ENCODE measurements around the gene ZNF532.

ZNF532 gene

GRCh38 chr18:58951986-58952702 lies 87.5 kb downstream of the ZNF532 start:
- no peak for DNase-seq

DNA sequence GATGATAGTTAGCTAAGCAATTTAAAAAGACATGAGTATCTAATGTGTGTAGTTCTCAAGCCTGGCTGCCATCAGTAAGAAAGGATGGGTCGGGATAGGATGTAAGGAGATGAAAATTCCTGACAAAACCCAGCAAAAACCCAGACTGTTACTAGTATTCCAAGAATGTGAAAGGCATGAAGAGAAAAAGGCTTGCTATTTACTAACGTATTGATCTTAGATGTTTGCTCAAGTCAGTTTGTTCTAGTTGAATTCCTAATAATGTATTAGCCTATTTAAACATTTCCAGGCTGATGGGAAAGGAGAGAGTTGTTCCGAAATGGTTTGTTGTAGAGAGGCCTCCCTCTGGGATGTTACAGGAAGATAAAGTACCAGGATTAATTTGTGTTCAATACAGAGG lies 88.2 kb downstream of the ZNF532 start:
- no peak for DNase-seq

DNA sequence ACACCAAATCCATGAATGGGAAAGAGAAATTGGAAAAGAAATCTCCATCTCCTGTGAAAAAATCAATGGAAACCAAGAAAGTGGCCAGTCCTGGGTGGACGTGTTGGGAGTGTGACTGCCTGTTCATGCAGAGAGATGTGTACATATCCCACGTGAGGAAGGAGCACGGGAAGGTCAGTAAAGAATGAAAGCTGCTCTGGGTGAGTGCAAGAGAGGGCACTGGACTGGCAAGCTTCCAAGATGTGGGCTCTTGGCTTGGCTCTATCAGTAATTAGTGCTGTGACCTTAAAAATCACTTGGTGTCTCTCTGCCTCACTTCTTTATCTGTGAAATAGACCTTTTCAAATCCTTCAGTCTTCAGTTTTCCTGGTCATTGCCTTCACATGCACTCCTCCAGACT lies 89.0 kb downstream of the ZNF532 start:
- DNase-seq, result no peak

GRCh38 chr18:58955001-58955400 lies 90.3 kb downstream of the ZNF532 start:
- no peak for DNase-seq

- no peak for DNase-seq
Measured at GRCh38 chr18:58955738-58956137, 91.1 kb downstream of the ZNF532 start.

DNA sequence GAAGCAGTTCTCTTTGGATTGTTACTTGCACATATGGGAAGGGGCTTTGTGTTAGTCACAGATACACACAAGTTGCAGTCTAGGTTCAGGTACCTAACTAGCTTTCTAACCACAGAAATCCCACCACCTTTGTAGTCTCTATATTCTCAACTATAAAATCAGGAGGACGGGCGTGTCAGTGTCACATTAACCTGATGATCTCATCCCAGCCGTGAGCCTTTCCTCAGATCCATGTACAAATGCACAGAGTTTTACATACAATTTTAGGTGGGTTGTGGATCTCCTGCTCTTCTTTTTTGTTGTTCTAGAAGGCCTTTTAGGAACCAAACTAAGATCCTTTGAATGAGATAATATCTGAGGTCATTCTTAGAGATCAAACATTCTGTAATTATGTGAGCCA lies 94.0 kb downstream of the ZNF532 start:
- DNase-seq, result no peak

- DNase-seq, result no peak
Measured at GRCh38 chr18:58960508-58960907, 95.8 kb downstream of the ZNF532 start.

DNA sequence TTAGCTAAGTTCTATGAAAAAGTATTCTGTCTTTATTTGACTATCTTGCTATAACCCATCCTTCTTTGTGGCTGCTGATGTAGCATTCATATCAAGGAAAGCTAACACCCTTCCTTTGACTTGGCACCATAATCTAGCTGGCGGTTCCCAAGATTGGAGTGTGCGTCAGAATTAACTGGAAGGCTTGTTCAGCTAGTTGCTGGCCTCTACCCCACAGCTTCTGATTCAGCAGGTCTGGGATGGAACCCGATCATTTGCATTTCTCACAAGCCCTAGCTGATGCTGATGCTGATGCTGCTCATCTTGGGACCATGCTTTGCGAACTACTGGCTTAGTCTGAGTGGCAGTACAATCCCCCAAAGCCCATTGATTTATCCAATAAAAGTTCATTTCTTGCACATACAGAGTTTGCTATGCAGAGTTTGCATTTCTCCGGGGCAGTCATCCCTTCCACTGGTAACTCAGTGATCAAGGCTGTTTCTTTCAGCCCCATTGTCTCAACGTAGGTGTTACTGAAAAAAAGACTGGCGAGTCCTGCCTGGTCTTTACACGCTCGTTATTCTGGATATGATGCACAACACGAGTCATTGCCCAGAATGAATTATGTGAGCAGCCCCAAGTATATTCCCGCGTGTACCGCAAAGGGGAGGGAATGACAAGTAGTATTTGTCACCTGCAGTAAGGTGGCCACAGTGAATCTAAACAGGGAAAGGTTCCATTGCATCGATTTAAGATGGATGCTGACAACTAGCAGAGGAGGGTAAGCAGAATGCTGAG lies 96.5 kb downstream of the ZNF532 start:
- DNase-seq, result no peak

DNA sequence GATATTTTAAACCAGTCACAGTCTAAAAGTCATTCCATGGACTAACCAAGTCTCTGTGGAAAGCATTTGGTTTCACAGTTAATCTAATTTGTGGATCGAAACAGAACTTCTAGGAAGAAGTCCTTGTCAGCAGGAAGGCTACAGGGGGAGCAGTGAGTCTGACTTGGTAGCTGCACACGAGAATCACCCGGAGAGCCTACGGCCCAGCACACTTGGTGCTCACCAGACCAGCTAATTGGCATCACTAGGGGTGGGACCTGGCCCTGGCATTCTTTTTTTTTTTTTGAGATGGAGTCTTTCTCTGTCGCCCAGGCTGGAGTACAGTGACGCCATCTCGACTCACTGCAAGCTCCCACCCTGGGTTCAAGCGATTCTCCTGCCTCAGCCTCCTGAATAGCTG lies 97.7 kb downstream of the ZNF532 start:
- no peak for DNase-seq

- no peak for DNase-seq
Measured at GRCh38 chr18:58965291-58966004, 100.8 kb downstream of the ZNF532 start.

- DNase-seq, result no peak
Measured at GRCh38 chr18:58966005-58966677, 101.5 kb downstream of the ZNF532 start.

- DNase-seq, result no peak
Measured at GRCh38 chr18:58966704-58967103, 102.0 kb downstream of the ZNF532 start.

DNA sequence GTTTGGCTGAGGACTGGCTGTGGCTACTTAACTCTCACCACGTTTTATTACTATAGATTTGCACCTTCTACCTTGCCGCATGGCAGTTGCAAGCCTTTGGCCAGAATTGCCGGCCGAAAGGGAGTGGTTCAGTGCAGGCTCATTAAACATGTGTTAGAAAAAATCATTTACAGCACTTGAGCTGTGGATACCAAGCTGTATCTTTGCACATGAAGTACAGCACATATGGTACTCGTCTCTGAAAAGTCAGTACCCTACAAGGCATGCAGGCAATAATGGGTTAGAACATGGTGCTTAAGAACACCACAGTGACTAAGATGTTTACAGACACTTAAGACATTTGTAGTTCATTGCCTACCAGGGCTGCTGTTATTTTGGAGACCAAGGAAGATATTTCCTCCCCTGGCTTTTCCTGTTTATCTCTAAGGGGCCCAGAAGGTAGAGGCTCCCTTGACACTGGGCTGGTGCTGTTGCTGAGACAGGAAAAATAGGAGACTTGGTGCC lies 103.1 kb downstream of the ZNF532 start:
- DNase-seq, result no peak

DNA sequence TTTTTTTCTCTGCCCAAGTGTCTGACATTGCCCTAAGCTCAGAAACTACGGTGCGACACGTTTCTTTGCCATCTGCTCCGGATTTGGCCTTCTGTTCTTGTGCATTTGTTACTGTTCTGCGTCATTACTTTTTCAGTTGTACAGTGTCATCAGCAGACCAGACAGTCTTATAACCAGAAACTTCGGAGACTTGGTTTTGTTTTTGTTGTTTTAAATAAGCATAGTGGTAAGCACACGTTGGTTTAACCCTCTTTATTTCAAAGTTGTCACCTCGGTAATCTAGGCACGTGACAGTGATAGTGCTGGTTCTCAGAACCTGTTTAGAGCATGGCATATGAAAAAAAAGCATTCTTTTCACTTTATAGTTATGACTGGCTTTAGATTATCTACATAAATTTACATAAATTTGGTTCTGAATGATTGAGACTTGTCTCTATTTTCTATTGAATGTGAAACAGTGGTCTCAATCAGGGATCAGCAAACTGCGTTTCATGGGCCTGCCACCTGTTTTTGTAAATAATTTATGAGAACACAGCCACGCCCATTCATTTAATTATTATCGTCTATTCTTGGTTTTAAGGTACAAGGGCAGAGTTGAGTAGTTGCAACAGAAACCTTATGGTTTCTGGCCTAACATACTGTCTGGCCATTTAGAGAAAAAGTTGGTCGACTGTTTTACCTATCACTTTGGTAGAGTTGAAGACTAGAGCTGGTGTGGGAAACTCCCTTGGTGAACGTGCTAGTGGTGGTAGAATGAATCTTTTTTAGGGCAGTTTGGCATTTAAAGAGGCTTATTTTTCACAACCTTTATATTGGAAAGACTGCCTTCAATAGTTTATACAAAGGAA lies 106.5 kb downstream of the ZNF532 start:
- DNase-seq, result no peak

DNA sequence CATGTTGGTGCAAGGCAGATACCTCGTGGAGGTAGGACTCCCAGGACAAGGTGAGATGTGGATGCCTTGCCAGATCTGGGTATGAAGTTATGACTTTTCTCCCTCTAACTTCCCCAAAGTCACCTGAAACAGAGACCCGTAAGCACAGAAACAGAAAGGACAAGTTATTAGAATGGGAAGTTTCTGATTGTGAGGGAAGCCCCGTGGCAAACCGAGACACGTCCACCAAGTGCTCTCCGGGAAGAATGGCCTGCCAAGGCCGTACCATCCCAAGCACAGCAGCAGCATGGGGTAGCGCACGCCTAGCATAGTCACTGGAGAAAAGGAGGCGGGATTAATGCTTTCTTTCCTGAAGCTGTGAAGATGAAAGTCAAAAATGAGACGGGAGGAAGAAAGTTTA lies 110.6 kb downstream of the ZNF532 start:
- DNase-seq, result no peak

- peak in 1 of 2 donors; percentile 20 for DNase-seq
Measured at GRCh38 chr18:58975781-58976180, 111.1 kb downstream of the ZNF532 start.

GRCh38 chr18:58977223-58977622 lies 112.5 kb downstream of the ZNF532 start:
- no peak for DNase-seq

GRCh38 chr18:58977801-58978200 lies 113.1 kb downstream of the ZNF532 start:
- no peak for DNase-seq

- no peak for DNase-seq
Measured at GRCh38 chr18:58978916-58979315, 114.2 kb downstream of the ZNF532 start.

DNA sequence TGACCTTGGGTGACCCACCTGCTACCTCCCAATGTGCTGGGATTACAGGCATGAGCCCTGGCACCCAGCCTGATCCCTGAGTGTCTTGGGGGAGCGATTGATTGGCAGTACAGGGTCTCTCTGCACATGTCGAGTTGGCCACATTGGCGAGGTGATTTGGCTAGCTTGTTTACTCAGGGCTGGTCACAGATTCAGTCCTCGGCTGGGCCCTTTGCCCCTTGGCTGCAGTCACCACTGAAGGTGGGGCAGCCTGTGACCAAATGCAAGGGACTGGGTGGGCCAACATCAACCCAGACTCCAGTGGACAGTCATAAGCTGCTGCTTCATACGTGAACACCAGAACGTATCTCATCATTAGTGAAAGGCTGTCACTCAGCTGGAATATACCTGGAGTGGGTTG lies 114.9 kb downstream of the ZNF532 start:
- no peak for DNase-seq

DNA sequence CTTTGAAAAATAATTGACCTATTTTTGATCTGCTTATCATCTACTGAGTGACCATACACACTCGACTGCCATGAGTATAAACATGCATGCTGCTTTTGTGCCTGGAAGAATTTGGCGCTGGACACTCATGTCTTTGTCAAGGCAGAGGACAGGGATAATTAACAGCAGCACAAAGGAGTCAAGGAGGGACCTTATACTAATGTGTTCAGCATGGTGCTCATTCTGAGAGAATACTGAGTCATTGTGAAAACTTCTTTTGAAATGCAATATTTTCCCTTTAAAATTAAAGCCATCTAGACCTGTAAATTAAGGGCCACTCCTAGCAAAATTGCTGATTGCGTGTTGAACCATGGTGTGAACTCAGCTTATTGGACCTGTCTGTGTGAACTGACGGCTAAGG lies 116.3 kb downstream of the ZNF532 start:
- no peak for DNase-seq

Measured in inflammatory macrophage (primary cell).